Measurements from ENCODE around the gene TNFAIP2. TPM values are rescaled to one million over a fixed set of nuclear protein-coding genes. Genes with fewer than 3 reads are reported as not detected.
A peak's percentile ranks its signal among the peaks of the same experiment; 100 is the strongest.

The TNFAIP2 gene
- total RNA-seq, 1 donor from 2014 or later = 108 TPM

DNA sequence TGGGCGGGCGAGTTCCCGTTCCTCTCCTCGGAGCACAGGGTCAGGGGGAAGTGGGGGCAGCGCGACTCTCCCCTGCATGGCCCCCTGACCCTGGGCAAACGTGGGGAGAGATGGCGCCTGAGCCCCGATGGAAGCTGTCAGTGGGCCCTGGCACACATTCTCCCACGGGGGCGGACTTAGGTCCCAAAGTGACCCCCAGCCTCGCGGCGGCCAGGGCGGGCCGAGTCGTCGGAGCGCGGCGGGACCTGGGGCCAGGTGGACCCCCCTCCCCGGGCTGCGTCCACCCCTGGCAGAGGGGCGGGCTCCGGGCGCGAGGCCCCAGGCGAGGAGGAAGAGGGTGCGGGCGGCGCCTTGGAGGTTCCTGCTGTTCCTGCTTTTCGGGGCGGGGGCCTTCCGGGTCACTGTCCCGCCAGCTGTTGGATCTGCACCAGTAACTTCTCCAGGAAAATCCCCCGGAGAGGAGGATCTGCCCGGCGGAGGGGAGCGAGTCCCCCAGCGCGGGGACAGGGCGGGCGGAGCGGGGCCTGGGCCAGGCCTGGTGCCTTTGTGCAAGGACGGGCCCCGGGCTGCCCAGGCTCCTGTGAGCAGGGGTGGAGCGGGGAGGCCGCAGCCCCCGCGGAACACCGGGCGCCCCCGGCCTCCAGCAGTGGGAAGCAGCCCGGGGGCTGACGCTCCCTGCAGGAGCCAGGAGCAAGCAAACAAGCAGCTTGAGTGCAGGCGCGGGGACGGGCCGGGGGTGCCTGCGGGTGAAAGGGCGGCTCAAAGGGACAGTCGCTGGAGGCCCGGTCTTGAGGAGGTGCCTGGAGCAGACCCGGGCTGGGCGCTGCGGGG lies 15.3 kb downstream of the TNFAIP2 start:
- no peak for DNase-seq (ENCODE audit: low spot score in 2 of 2, unreplicated experiment in 2 of 2)
- Mint-ChIP-seq H3K4me3 (peak overlapping the region; percentile 66), H3K27me3 (ENCODE audit: low read depth) (no peaks in the 10 kb centered on the region), H3K4me1 (peaks cover 43% of the 10 kb centered on the region), H3K9me3 (no peaks in the 10 kb centered on the region), H3K36me3 (peaks cover 23% of the 10 kb centered on the region), H3K27ac (peak overlapping the region; percentile 79)
- TF ChIP-seq, protein P1, sequence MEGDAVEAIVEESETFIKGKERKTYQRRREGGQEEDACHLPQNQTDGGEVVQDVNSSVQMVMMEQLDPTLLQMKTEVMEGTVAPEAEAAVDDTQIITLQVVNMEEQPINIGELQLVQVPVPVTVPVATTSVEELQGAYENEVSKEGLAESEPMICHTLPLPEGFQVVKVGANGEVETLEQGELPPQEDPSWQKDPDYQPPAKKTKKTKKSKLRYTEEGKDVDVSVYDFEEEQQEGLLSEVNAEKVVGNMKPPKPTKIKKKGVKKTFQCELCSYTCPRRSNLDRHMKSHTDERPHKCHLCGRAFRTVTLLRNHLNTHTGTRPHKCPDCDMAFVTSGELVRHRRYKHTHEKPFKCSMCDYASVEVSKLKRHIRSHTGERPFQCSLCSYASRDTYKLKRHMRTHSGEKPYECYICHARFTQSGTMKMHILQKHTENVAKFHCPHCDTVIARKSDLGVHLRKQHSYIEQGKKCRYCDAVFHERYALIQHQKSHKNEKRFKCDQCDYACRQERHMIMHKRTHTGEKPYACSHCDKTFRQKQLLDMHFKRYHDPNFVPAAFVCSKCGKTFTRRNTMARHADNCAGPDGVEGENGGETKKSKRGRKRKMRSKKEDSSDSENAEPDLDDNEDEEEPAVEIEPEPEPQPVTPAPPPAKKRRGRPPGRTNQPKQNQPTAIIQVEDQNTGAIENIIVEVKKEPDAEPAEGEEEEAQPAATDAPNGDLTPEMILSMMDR (IDR thresholded peaks at IDR 0.05; ENCODE audit: unreplicated experiment) = no peak

DNA sequence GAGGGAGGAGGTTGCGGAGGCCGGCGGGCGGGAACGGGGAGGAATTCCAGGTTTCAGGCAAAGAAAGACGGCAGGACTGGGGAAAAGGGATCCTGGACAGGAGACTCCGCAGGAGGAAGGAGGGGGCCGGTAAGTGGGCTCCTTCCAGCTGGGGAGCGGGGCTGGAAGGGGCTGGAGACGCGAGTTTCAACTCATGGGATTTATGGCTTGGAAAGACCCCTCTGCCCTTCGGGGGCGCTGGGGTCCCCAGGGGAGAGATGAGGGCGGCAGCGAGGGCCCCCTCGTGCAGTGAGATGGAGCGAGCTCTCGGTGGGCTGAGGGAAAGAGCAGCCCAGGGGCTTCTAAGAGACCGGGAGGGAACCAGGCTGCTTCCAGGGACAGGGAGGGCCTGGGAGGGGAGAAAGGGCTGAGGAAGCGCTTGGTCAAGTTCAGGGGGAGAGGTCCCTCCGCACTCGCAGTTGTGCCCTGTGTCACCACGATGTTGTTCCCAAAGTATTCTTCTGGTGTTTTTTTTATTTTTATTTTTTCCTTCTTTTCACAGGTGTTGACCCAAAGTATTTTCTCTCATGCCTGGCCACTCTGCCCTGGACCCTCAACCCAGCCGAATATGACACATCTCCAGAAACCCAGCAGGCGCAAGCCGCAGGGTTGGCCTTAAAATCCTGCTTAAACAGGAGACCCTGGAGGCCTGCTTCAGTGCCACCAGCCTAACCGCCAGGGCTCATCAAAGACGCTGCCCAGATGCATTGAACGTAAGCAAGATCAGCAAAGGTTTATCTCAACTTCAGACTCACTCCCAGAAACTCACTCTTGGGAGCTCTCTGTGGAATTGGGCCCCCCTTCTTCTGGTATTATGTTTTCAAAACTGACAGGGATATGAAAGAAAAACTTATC lies 16.1 kb downstream of the TNFAIP2 start:
- TF ChIP-seq, protein P1 (IDR thresholded peaks at IDR 0.05; ENCODE audit: unreplicated experiment) = no peak
- Mint-ChIP-seq H3K4me1 (peaks cover 46% of the 10 kb centered on the region), H3K4me3 (peak overlapping the region; percentile 66), H3K36me3 (peaks cover 18% of the 10 kb centered on the region), H3K27ac (peak overlapping the region; percentile 80), H3K27me3 (ENCODE audit: low read depth) (no peaks in the 10 kb centered on the region), H3K9me3 (no peaks in the 10 kb centered on the region)
- no peak for DNase-seq (ENCODE audit: low spot score in 2 of 2, unreplicated experiment in 2 of 2)

DNA sequence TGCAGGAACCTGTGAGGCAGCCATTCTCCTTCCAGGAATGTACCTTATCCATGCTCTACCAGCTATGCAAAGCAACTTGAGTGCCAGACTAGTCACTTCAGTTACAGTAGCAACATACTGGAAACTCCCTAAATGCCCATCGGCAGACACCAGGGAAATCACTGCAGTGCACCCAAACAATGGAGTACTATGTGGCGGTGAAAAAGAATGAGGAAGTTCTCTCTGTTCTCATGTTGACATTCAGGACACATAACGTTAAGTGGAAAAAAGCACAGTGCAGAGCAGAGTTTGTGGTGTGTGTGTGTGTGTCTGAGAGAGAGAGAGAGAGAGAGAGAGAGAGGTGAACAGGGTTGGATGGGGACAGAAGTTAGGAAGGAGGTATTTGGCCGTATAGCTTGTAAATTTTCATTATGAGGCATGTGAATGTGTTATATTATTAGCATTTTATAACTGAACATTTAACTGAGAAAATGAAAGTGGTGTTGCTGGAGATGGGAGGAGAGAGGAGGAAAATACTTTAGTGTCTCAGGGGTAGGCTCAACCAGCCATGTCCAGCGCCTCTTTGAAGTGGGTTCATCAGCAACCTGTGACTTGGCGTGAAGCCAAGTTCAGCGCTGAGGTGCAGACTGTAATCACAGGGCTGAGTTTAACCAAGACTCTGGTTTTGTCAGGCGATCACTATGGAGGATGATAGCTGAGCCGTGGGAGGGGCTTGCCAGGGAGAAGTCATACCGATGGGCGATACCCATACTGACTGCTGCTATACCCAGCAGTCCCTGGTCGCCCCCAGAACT lies 17.3 kb downstream of the TNFAIP2 start:
- TF ChIP-seq, protein P1 (IDR thresholded peaks at IDR 0.05; ENCODE audit: unreplicated experiment) = no peak
- peaks cover 47% of the 10 kb centered on the region for H3K4me1 Mint-ChIP-seq
- peak overlapping the region; percentile 0 for H3K27ac Mint-ChIP-seq
- peaks cover 9% of the 10 kb centered on the region for H3K36me3 Mint-ChIP-seq
- H3K4me3 Mint-ChIP-seq = peak overlapping the region; percentile 22
- H3K9me3 Mint-ChIP-seq = no peaks in the 10 kb centered on the region
- no peak for DNase-seq (ENCODE audit: low spot score in 2 of 2, unreplicated experiment in 2 of 2)
- no peaks in the 10 kb centered on the region for H3K27me3 Mint-ChIP-seq (ENCODE audit: low read depth)

DNA sequence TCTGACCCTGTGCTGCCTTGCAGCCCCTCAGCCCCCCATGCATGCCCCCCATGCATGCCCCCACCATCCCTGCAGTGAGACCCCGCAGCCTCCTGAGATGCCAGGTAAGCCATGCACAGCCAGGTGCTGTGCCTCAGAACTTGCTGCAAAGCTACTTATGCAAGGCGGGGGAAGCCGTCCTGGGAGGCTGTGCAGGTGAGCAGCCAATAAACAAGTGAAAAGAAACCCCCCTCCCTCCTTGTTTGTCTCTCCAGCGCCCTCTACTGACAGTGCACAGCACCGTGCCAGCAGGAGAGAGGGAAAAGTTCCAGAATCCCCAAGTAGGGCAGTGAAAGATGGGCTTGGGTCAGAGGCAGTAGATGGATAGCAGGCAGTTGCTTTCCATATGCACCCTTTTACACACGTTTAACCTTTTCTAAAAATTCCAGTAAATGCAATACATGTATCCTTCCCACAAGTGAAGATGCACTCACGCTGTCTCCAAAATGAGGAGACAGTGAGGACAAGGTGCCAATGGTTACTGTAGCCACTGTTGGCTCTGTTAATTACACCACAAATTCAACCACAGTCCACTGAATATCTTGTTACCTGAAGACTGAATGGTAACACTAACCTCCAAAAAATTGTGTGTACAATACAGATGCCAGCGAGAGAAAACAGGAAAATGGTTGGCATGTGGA lies 18.0 kb downstream of the TNFAIP2 start:
- H3K27ac Mint-ChIP-seq = peak overlapping the region; percentile 12

More for the DNA sequence above, 18.0 kb downstream of the TNFAIP2 start:
- Mint-ChIP-seq H3K36me3 (peaks cover 6% of the 10 kb centered on the region), H3K4me3 (no peak overlapping the region), H3K9me3 (no peaks in the 10 kb centered on the region), H3K27me3 (ENCODE audit: low read depth) (no peaks in the 10 kb centered on the region), H3K4me1 (peaks cover 47% of the 10 kb centered on the region)
- TF ChIP-seq, protein P1 (IDR thresholded peaks at IDR 0.05; ENCODE audit: unreplicated experiment) = no peak
- DNase-seq (ENCODE audit: low spot score in 2 of 2, unreplicated experiment in 2 of 2) = no peak
